NCI-H2107 treated with DMSO at 0.1 percent for 48 hours (cell line): ENCODE data around the gene MUC21.

Experiments used
- DNase-seq: peaks from one replicate; lab custom pipeline; 2025; ENCODE audit not compliant: unreplicated experiment; lab: John Stamatoyannopoulos, UW

The MUC21 gene

GRCh38 chr6:30983439-30983838 is at the start of gene MUC21:
TSS of gene MUC21 (plus strand) at chr6:30983718. CDS start at chr6:30983959, 241 bp downstream.
- DNase-seq: no peak

GRCh38 chr6:30935018-30935417 is 48.5 kb upstream of the MUC21 start:
- no peak for DNase-seq

- no peak for DNase-seq
These were observed 46.3 kb upstream of the MUC21 start for GRCh38 chr6:30937265-30937664.

DNA sequence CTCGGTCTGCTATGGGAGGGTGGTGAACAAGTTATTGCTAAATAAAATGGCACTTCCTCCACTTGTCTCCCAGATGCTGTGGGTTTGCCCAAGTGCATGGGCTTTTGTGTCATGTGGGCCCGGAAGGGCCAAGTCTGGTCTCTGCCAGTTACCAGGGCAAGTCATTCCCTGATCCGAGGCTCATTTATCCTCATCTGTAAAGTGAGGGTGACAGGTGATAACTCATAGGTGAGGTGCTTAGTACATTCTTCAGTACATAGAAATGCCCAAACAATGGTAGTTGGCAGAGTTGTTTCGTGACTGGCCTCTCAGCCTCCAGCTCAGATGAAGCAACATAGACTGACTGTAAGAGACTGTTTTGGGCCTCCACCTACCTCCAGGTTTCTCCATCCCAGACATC is 44.8 kb upstream of the MUC21 start:
- no peak for DNase-seq

DNA sequence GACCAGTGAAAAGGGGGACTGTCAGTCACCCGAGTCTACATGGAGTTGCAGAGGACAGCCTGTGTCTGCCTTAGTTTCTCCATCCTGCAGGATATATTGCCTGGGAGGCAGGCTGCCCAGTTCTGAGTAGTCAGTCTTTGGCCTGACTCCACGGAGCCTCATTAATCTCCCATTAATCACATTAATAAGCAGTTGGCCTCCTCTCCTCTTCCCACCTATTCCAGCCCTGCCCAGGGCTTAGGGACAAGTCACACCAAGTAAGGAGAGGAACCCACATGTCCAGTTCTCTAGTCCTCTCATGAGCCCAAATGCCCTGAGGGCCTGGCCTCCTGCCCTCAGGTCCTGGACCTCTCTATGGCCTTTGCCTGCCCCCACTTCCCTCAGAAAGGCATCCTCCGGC is 44.0 kb upstream of the MUC21 start:
- no peak for DNase-seq

DNA sequence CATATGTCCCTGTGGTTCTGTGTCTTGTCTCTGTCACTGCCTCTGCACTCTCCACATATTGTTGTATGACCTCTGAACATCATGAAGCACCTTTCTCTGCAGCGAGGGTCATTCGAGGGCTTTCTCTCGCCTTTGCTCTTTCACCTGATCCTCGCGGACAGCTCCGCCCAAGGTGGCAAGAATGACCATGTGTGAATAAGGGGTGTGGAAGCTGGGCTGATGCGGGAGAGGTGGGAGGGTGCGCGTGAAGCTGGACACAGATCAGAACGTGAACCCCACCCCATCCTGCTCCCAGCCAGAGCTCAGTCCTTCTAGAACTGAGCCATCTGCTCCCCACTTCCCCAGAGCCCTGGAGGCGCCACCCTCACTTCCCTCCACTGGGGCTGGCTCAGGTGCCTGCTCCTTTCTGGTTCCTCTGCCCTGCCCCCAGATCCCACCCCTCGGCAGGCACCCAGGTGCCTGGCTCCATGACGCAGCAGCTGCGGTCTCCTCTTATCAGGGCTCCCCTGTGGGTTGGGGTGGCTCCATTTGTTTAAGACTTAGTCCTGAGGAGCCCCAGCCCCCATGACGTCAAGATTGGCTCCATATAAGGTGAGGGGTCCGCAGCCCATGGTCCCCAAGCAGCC is 43.0 kb upstream of the MUC21 start, which contains the start of gene MUCL3:
TSS of gene MUCL3 (plus strand) at position 613 of the 626 bp plus-strand sequence. CDS start 27 bp downstream, outside the sequence.
- DNase-seq: no peak

DNA sequence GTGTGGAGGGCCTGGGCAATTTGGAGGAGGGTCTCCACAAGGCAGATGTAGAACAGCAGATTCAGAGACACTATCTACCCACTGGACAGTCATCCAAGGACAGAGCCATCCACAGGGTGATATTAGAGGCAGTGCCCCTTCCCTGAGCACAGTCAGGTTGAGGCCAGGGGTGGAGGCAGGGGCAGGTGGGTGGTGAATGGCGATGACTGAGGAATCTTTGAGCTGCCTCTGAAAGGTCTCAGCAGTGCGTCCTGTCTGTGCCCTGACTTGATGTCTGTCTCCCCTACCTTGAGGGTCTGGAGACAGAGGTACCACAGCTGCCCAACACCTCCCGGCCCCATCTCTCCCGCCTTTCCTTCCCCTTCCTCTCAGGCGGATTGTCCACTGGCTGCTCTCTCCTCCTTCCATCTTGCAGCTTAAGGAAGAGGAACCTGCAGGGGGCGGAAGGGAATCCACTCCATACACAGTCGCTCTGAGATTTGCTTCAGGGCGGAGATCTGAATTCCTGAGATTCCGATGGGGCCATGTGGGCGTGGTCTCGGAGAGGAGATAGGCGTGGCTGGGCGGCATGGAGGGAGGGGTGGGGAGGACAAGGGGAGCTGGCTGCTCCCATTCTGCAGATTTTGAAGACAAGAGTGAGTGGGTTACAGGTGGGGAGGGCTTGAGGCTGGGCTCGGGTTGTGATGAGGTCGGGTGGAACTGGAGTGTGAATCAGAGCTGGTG is 41.0 kb upstream of the MUC21 start:
- no peak for DNase-seq

DNA sequence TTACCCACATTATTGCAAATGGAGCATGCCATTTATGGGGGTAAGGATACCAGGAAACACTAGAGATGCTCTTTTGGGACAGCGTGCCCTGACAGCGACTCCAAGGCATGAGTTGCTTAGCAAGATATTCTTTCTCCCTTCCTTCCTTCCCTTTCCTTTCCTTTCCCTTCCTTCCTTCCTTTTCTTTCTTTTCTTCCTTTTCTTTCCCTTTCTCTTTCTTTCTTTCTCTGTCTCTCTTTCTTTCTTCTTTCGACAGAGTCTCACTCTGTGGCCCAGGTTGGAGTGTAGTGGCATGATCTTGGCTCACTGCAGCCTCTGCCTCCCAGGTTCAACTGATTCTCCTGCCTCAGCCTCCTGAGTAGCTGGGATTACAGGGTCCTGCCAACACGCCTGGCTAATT is 39.5 kb upstream of the MUC21 start:
- DNase-seq: no peak

DNA sequence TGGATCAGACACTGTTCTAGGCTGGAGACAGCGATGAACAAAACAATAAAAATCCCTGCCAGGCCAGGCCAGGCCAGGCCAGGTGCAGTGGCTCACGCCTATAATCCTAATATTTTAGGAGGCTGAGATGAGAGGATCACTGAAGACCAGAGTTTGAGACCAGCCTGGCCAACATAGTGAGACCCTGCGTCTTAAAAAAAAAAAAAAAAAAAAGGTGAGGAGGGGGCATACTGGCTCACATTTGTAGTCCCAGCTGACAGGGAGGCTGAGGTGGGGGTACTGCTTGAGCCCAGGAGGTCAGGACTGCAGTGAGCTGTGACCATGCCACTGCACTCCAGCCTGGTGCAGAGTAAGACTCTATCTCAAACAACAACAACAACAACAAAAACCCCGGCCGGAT is 38.2 kb upstream of the MUC21 start:
- DNase-seq: no peak

DNA sequence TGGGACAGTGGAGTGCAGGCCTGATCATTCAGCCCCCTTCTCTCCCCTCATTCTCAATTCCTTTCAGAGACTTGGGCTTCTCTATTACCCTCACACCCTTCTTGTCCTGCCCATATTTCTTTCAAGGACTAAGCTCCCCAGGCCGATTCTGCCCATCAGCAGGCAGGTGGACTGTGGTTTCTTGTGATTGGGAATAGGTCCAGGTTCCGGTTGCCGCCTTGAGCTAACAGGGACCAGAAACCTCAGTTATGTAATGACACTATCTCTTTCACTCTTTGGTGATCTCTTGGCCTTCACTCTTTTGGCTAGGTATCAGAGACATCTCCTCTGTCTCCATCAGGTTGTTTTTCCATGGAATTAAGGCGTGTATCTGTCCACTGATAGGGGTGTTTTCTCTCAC is 36.3 kb upstream of the MUC21 start:
- DNase-seq: no peak

DNA sequence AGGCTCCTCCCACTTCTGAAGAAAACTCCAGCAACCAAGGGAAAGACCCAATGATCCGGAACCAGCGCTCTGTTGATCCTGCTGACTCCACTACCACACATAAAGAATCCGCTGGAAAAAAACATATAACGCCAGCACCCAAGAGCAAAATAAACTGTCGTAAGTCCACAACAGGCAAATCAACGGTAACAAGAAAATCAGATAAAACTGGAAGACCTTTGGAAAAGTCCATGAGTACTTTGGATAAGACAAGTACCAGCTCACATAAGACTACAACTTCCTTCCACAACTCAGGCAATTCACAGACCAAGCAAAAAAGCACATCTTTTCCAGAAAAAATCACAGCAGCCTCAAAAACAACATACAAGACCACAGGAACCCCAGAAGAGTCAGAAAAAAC is 34.7 kb upstream of the MUC21 start:
- no peak for DNase-seq

DNA sequence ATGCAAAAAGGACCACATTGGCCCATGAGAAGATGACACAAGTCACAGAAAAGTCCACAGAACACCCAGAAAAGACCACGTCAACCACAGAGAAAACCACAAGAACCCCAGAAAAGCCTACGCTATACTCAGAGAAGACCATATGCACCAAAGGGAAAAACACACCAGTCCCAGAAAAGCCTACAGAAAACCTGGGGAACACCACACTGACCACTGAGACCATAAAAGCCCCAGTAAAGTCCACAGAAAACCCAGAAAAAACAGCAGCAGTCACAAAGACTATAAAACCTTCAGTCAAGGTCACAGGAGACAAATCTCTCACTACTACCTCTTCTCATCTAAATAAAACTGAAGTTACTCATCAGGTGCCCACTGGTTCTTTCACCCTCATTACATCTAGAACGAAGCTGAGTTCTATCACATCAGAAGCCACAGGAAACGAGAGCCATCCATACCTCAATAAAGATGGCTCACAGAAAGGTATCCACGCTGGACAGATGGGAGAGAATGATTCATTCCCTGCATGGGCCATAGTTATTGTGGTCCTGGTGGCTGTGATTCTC is 31.5 kb upstream of the MUC21 start:
- DNase-seq: no peak

DNA sequence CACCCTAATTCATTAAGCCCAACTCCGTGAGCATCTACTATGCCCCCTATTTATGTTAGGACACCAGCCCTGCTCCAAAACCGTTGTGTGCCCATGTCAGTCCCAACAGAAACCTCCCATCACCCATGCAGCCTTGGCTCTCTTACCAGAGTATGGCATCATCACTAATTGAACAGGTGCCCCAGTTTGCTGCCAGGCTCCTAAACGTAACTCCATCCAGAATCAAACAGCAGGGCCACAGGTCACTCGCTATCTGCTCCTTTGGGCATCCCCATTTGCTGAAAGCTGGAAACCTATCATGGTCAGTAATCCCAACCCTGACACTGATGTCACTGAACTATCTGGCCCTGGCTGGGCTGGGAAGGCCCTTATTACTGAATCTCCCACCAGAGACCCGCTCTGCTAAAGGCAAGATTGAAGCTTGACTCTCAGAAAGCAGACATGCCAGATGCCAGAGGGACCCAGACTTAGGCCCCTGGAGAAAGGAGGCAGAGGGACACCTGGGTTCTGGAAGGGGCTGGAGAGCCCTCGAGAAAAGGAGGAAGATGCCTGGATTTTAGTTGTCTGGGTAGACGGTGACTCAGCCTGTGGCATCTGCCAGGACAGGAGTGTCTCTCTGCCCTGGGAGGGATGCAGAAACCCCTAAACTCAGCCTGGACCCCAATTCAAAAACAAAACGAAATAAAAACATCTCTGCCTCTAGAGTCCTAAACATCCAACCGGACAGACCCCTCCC is 28.7 kb upstream of the MUC21 start:
- DNase-seq: no peak

- DNase-seq: no peak
These were observed 28.0 kb upstream of the MUC21 start for GRCh38 chr6:30955367-30956042.

GRCh38 chr6:30957716-30958115 is 25.8 kb upstream of the MUC21 start:
- DNase-seq: no peak

DNA sequence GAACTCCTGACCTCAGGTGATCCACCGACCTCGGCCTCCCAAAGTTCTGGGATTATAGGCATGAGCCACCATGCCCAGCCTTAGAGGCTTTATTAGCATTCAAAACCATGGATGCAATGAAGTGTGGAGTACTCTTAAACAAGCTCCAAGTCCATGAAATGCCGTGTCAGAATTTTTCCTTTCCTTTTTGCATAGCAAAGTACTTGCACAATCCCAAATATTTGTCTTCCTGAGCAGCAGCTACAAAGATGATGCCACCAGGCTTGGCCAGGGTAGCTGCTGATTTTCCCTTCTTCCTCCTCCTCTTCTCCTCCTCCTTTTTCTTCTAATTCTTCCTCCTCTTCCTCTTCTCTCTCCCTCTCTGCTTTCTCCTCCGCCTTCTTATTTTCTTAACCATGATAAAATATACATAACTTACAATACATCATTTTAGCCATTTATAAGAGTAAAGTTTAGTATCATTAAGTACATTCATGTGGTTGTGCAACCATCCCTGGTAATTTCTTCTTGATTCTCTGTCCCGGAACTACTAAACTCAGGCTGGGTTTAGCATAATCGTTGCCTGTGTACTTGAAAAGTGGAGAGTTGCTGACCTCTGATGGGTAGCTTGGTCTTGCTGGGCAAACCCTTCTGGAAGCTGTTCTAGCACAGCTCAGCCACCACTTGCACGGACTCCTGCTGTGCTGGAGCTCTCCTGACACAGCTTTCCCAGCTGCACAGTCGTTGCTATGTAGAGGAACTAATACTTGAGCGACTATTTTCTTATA is 22.4 kb upstream of the MUC21 start:
- DNase-seq: no peak

GRCh38 chr6:30962716-30963115 is 20.8 kb upstream of the MUC21 start:
- no peak for DNase-seq

GRCh38 chr6:30963641-30964040 is 19.9 kb upstream of the MUC21 start:
- no peak for DNase-seq

DNA sequence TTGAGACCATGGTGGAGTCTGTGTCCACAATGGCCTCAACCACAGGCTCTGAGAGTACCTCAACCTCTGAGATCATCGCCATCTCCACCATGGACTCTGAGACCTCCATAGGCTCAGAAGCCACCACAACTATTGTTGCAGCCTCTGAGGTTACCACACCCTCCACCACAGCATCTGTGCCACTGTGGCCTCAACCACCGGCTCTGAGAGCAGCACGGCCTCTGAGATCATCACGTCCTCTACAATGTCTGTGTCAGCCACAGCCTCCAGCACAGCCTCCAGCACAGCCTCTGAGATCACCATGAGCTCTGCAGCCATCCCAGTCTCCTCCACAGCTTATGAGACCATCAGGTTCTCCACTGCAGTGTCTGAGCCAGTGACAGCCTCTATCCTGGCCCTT is 19.4 kb upstream of the MUC21 start:
- DNase-seq: no peak

- DNase-seq: no peak
These were observed 18.3 kb upstream of the MUC21 start for GRCh38 chr6:30965140-30965601.
